Hematopoietic multipotent progenitor cell (in vitro differentiated cells): Measurements from ENCODE around the gene HMGXB3. TPM values are rescaled to one million over a fixed set of nuclear protein-coding genes. Genes with fewer than 3 reads are reported as not detected.

Experiments used
- DNase-seq, 3 donors: peaks; one replicate each; pipeline ENCODE4 v3.0.0-alpha.2; 2011 to 2015; ENCODE audit warnings: low read depth in 2 of 3, low spot score in 2 of 3
- total RNA-seq: library from RNA; depleted of rRNA; stranded (reverse); fragments of >200 nt; gene quantifications from one replicate; pipeline ENCODE4 v1.2.3, GENCODE V29; 2012

The HMGXB3 gene, protein sequence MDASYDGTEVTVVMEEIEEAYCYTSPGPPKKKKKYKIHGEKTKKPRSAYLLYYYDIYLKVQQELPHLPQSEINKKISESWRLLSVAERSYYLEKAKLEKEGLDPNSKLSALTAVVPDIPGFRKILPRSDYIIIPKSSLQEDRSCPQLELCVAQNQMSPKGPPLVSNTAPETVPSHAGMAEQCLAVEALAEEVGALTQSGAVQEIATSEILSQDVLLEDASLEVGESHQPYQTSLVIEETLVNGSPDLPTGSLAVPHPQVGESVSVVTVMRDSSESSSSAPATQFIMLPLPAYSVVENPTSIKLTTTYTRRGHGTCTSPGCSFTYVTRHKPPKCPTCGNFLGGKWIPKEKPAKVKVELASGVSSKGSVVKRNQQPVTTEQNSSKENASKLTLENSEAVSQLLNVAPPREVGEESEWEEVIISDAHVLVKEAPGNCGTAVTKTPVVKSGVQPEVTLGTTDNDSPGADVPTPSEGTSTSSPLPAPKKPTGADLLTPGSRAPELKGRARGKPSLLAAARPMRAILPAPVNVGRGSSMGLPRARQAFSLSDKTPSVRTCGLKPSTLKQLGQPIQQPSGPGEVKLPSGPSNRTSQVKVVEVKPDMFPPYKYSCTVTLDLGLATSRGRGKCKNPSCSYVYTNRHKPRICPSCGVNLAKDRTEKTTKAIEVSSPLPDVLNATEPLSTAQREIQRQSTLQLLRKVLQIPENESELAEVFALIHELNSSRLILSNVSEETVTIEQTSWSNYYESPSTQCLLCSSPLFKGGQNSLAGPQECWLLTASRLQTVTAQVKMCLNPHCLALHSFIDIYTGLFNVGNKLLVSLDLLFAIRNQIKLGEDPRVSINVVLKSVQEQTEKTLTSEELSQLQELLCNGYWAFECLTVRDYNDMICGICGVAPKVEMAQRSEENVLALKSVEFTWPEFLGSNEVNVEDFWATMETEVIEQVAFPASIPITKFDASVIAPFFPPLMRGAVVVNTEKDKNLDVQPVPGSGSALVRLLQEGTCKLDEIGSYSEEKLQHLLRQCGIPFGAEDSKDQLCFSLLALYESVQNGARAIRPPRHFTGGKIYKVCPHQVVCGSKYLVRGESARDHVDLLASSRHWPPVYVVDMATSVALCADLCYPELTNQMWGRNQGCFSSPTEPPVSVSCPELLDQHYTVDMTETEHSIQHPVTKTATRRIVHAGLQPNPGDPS (N-terminal part only)
- 35.3 TPM for total RNA-seq

DNA sequence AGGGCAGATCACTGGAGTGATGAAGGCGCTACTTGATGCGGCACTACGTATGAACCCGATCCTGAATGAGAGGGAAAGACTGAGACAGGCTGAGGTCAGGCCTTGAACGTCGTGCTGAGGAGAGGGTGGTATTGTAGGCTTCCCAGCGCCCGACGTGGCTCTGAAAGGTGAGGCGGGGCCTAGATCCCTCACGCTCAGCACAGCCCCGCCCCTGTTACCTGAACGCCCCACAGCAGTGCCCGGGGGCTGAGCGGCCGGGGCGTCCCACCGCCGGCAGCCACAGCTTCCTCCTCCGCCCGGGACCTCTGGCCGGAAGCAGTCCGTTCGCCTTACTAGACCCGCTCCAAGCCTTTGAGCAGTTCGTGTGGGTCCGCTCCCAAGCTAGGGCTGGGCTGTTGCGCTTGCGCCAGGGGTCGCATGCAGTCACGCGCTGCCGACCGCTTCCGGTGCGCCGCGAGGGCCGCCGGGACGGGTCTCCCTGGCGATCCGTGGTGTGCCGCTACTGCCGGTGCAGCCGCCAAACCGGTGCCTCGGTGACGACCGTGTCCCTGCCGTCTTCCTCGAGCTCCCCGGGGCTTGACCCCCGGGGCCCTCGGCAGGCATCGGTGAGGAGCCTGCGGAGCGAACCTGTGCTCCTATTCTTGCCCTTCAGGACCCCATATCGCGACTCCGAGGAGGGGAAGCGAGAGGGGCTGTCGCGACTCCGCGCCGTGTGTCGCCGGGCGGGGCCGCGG, at the start of gene HMGXB3, which contains the start of gene TIGD6:
TSS of gene HMGXB3 (plus strand) at position 484 of the 734 bp plus-strand sequence. CDS start 4,114 bp downstream, outside the sequence.
TSS of gene TIGD6 (minus strand) at position 399 of the 734 bp plus-strand sequence. CDS start 4,306 bp downstream, outside the sequence.
- DNase-seq, result peak; percentile 71 to 96 (median 96)

DNA sequence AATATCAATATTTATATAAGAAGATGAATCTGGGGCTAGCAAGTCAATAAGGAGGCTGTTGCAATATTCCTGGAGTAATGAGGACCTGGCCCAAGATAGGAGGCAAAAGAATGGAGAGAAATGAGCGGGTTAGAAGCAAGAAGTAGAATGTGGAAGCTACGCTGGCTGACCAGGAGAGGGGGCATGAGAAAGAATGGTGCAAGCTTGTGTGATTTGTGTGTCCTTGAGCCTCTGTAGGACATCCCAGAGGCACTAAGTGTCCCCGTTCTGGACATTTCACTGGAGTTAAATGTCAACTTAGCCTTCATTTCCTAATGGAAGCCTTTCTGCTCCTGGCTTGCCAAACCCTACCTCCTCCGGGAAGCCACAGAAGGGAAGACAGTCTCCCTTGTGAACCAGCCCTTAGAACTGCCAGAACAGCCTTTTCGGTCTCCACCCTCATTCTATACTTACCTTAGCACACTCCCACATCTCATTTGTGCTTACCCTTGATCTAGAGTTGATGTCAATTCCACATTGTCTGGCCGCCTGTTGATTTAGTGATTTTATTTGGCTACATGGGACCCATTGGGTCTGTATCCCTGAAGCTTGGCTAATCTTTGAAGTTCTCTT, 49.3 kb upstream of the HMGXB3 start:
- DNase-seq, result no peak

DNA sequence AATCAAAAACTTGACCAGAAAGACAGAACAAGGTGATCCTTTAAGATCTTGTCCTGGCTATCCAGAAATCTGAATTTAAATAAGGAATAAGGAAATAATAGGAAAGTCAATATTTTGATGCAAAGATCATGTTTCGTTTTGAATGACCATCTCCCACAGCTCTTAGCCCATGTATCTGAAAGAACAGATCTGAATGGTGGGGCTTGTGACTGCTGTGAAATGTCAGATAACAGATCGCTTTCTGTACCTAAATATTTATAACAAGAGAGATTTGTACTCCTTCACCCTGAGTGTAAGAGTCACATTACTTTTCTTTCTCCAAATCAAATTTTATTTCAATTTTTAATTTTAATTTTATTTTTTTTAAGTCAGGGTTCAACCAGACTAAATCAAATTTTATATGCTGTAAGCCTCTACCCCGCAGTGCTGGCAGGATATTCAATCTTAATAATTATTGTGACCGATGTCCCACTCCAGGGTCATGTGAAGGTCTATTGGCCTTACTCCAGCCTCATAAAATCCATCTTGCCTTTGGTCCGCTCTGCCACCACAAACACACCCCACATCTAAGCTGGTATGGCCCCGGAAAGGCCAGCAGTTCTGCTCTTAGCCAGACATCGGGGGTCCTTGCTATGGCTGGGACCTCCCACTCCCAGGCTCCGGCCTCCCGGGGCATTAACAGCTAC, 47.0 kb upstream of the HMGXB3 start:
- no peak for DNase-seq

DNA sequence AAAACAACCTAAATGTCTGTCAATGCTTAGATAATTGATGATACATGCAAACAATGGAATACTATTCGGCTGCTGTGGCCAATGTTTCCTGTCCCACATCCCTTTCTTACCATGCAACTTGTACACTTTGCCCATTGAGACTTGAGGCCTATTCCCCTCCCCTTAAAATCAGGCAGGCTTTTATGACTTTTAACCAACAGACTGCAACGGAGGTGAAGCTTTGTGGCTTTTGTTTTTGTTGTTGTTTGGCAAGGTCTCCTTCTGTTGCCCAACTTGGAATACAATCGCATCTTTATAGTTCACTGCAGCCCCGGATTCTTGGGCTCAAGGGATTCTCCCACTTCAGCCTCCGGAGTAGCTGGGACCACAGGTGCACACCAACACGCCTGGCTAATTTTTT, 45.7 kb upstream of the HMGXB3 start:
- no peak for DNase-seq

DNA sequence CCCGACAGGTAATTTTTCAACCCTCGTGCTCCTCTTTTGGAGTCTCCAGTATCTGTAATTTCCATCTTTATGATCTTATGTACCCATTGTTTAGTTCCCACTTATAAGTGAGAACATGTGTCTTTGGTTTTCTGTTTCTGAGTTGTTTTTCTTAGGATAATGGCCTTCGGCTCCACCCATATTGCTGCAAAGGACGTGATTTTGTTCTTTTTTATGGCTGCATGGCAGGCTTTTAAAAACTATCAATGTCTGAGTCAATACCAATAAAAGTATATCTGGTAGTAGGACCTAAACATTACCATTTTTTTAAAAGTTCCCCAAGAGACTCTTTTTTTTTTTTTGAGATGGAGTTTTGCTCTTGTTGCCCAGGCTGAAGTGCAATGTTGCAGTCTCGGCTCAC, 43.9 kb upstream of the HMGXB3 start:
- no peak for DNase-seq

DNA sequence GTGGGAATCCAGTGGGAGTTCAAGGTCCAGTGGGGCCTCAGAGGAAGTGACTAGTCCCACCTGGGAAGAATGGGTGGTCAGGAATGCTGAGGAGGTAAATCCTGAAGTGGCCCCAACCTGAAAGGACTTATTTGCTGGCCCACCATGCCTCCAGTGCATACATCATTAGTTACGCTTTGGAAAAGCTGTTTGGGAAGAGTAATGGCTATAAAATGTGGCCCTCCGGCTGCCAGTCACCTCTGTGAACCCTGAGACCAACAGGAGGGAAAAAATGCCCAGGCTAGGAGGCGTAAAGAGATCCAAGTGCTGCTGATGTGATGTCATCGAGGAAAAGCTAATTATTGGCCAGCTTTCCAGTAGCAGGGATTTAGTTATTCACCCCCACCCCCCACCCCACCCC, 42.7 kb upstream of the HMGXB3 start:
- DNase-seq, result no peak

- DNase-seq, result peak in 2 of 3 donors; percentile 57 to 71
Measured at GRCh38 chr5:149959406-149960236, 40.9 kb upstream of the HMGXB3 start.

- peak; percentile 78 to 96 (median 95) for DNase-seq
Measured at GRCh38 chr5:149960272-149961185, 40.0 kb upstream of the HMGXB3 start, which contains the start of gene SLC26A2. Gene SLC26A2 (plus strand): TSS chr5:149960758. CDS start chr5:149977653, 16,895 bp downstream.

GRCh38 chr5:149961186-149961685, 39.3 kb upstream of the HMGXB3 start:
- DNase-seq, result no peak

GRCh38 chr5:149961957-149962409, 38.6 kb upstream of the HMGXB3 start:
- DNase-seq, result peak in 1 of 3 donors; percentile 51

DNA sequence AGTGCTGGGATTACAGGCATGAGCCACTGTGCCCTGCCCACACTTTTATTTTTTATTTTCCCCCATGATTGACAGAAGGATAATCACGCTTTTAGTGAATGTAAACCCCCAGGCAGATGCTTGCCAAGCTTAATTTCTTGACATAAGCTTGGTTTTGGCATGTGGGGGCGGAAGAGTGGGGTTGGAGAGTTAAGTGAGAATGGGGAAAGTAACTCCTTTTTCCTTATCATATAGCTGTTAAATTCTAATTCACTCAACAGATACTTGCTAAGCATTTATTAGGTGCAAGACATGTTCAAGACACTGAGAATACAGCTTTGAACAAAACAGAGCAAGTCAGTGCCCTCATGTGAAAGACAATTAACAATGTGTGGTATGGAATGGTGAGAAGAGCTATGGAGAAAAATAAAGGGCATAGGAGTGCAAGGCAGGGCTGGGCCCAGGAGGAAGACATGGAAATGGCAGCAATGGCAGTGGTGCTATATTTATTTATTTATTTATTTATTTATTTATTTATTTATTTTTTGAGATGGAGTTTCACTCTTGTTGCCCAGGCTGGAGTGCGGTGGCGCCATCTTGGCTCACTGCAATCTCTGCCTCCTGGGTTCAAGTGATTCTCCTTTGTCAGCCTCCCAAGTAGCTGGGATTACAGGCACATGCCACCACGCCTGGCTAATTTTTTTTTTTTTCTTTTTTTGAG, 37.8 kb upstream of the HMGXB3 start:
- no peak for DNase-seq

DNA sequence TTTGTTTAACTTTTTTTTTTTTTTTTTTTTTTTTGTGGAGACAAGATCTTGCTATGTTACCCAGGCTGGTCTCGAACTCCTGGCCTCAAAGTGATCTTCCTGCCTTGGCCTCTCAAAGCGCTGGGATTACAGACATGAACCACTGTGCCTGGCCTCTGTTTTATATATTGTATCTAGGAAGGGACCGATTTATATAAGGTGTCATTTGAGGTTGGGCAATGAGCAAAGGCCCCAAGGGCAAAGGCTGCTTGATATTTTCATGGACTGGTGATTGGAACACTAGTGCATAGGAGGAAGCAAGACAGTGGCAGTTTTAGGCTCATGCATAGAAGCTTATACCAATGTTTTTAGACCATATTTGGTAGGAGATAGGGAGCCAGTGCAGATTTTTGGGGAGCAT, 36.8 kb upstream of the HMGXB3 start:
- no peak for DNase-seq

DNA sequence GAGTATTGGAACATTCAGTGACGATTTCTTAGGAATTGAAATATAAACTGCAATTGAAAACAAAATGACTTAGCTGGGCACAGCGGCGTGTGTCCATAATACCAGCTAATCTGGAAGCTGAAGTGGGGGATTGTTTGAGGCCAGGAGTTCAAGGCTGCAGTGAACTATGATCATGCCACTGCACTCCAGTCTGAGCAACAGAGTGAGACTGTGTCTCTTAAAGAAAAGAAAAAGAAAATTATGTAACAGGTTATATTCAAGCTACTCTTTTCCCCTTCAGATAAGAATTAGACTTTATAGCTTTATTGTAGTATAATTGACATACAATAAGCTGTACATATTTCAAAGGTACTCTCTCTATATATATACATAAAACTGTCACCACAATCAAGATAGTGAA, 33.6 kb upstream of the HMGXB3 start:
- no peak for DNase-seq

DNA sequence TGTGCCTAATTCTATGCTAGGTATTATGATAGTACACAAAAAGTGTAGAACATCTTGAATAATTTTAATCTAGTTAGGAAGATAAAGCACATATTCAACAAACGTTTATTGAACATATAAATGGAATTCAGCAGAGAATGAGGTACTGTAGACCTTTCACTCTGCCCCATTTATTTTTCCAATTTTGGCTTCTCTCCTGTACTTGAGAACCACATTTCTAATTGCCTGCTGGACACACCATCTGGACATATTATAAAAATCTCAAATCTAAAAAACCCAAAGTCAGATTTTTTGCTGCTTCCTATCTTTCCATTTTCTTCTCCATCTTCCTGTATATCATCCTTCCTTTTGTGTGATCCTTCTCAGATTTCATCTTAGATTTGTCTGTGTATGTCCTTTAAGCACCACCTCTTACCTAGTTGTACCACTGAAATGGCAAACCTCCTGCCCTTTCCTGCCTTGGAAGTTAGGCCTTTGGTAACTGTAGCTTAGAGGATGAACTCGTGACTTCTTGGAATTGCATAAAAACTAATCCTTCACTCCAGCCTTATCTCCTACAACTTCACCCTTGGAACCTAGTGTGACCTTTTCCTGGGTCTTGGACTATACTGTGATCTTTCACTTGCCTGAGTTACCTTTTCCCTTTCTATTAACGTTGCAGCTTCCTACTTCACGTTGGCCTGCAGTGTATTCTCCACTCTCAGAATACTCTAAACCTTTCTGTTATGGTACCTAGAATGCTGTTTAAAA, 31.2 kb upstream of the HMGXB3 start:
- DNase-seq, result no peak

DNA sequence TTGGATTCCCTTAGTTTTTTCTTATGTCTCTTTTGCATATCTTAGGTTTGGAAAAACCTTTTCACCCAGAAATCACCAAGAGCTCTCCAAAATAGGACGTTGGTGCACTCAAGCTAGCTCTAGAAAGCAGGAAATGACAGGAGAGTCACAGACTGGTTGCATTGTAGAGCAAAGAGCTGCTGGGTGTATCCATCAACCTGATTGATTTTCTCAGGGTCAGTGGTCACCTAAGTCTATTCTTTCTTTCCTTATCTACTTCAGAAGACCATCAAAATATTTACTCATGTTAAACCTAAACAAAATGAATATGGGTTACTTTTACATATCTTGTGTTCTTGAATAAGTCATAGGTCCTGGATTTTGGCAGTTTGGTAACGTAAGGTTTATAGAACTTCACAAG, 25.1 kb upstream of the HMGXB3 start:
- no peak for DNase-seq
